Activated naive CD4-positive, alpha-beta T cell (primary cell): ENCODE data around the gene GRID1.

Source experiments
- DNase-seq, 4 experiments: peaks; one replicate each; lab custom pipeline; 2025; lab: John Stamatoyannopoulos, UW

Gene GRID1

GRCh38 chr10:86314616-86315548 is 51.7 kb downstream of the GRID1 start:
- DNase-seq: no peak

- no peak for DNase-seq
These were observed 53.0 kb downstream of the GRID1 start for GRCh38 chr10:86313621-86314041.

- no peak for DNase-seq
These were observed 53.8 kb downstream of the GRID1 start for GRCh38 chr10:86312701-86313270.

- DNase-seq: no peak
These were observed 54.7 kb downstream of the GRID1 start for GRCh38 chr10:86311906-86312305.

- no peak for DNase-seq
These were observed 55.4 kb downstream of the GRID1 start for GRCh38 chr10:86311190-86311589.

- DNase-seq: no peak
These were observed 55.9 kb downstream of the GRID1 start for GRCh38 chr10:86310702-86311101.

GRCh38 chr10:86310291-86310690 is 56.3 kb downstream of the GRID1 start:
- DNase-seq: no peak

- DNase-seq: no peak
These were observed 58.5 kb downstream of the GRID1 start for GRCh38 chr10:86308056-86308455.

GRCh38 chr10:86306628-86307278 is 59.8 kb downstream of the GRID1 start:
- no peak for DNase-seq

GRCh38 chr10:86305521-86305920 is 61.1 kb downstream of the GRID1 start:
- no peak for DNase-seq

- no peak for DNase-seq
These were observed 62.2 kb downstream of the GRID1 start for GRCh38 chr10:86304436-86304835.

- no peak for DNase-seq
These were observed 63.0 kb downstream of the GRID1 start for GRCh38 chr10:86303626-86304025.

- no peak for DNase-seq
These were observed 64.6 kb downstream of the GRID1 start for GRCh38 chr10:86301971-86302370.

GRCh38 chr10:86300931-86301830 is 65.4 kb downstream of the GRID1 start:
- DNase-seq: no peak

GRCh38 chr10:86300399-86300925 is 66.1 kb downstream of the GRID1 start:
- DNase-seq: no peak

- DNase-seq: no peak
These were observed 67.0 kb downstream of the GRID1 start for GRCh38 chr10:86299562-86299961.

- no peak for DNase-seq
These were observed 68.0 kb downstream of the GRID1 start for GRCh38 chr10:86298501-86299001.

- no peak for DNase-seq
These were observed 70.8 kb downstream of the GRID1 start for GRCh38 chr10:86295791-86296190.

- DNase-seq: no peak
These were observed 71.2 kb downstream of the GRID1 start for GRCh38 chr10:86295351-86295750.

GRCh38 chr10:86294346-86295265 is 72.0 kb downstream of the GRID1 start:
- DNase-seq: no peak
